Keratinocyte (primary cell): ENCODE data around the gene CDH7.

Experiments
- EZH2 ChIP-seq: IDR thresholded peaks from one replicate; pipeline ENCODE4 v1.6.1; 2012; ENCODE audit warnings: inconsistent platforms, mild to moderate bottlenecking, low read length, moderate library complexity
- TF ChIP-seq, protein P1 (sequence below), 3 experiments: IDR thresholded peaks in 1 of 3; conservative IDR thresholded peaks in 1 of 3; optimal IDR thresholded peaks in 1 of 3; 2 replicates in 2 of 3; 3 replicates in 1 of 3; pipeline versions ENCODE3 to v1.5.1; 2011; ENCODE audit warnings: low read length in 3 of 3, mild to moderate bottlenecking in 3 of 3, moderate library complexity in 2 of 3, control low read depth in 1 of 3, inconsistent platforms in 1 of 3; ENCODE audit not compliant: insufficient read depth in 2 of 3; ENCODE audit errors: extremely low read depth in 1 of 3

DNA sequence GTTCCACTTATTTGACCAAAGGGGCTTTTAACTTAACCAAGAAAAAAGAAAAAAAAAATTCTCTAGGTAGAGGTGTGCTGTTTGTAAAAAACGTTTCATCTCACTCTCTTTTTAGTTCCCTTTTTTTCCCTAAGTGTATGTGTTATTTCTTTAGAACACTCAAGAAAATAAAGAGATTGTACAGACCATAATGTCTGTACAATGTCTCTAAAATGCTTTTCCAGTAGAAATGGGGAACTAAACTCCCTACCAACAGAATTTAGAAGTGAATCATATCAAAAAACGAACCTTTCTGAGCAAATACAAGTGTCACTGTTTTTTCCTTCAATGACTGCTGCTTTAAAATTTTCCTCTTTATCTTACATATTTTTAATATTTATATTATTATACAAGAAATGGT is 72.0 kb downstream of the CDH7 start:
- TF ChIP-seq EZH2: no peak
- TF ChIP-seq, protein P1, sequence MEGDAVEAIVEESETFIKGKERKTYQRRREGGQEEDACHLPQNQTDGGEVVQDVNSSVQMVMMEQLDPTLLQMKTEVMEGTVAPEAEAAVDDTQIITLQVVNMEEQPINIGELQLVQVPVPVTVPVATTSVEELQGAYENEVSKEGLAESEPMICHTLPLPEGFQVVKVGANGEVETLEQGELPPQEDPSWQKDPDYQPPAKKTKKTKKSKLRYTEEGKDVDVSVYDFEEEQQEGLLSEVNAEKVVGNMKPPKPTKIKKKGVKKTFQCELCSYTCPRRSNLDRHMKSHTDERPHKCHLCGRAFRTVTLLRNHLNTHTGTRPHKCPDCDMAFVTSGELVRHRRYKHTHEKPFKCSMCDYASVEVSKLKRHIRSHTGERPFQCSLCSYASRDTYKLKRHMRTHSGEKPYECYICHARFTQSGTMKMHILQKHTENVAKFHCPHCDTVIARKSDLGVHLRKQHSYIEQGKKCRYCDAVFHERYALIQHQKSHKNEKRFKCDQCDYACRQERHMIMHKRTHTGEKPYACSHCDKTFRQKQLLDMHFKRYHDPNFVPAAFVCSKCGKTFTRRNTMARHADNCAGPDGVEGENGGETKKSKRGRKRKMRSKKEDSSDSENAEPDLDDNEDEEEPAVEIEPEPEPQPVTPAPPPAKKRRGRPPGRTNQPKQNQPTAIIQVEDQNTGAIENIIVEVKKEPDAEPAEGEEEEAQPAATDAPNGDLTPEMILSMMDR (optimal IDR thresholded peaks at IDR 0.05 in 1 of 3, IDR thresholded peaks at IDR 0.05 in 1 of 3, conservative IDR thresholded peaks at IDR 0.05 in 1 of 3; ENCODE audit: extremely low read depth in 1 of 3, insufficient read depth in 2 of 3, low read length in 3 of 3): no peak
